Cardiac fibroblast (primary cell): ENCODE results near the gene EIF4EBP3.

Experiments used
- DNase-seq, 2 donors: peaks; one replicate each; pipeline versions ENCODE4 v3.0.0 to v3.0.0-alpha.2; 2010; ENCODE audit warnings: low read depth in 2 of 2
- H3K4me3 ChIP-seq, 2 donors: replicated peaks in 1 of 2; 1 replicate in 1 of 2; 2 replicates in 1 of 2; pipeline ENCODE4 v1.5.1; 2011; ENCODE audit warnings: low read depth in 2 of 2, low read length in 2 of 2, mild to moderate bottlenecking in 2 of 2, moderate library complexity in 1 of 2
- TF ChIP-seq, protein P1 (sequence below): IDR thresholded peaks from one replicate; pipeline ENCODE4 v1.5.1; 2011; ENCODE audit warnings: low read depth, mild to moderate bottlenecking, low read length, inconsistent platforms

EIF4EBP3 gene

GRCh38 chr5:140598836-140599235 lies 51.4 kb downstream of the EIF4EBP3 start:
- DNase-seq, result no peak
- TF ChIP-seq, protein P1, sequence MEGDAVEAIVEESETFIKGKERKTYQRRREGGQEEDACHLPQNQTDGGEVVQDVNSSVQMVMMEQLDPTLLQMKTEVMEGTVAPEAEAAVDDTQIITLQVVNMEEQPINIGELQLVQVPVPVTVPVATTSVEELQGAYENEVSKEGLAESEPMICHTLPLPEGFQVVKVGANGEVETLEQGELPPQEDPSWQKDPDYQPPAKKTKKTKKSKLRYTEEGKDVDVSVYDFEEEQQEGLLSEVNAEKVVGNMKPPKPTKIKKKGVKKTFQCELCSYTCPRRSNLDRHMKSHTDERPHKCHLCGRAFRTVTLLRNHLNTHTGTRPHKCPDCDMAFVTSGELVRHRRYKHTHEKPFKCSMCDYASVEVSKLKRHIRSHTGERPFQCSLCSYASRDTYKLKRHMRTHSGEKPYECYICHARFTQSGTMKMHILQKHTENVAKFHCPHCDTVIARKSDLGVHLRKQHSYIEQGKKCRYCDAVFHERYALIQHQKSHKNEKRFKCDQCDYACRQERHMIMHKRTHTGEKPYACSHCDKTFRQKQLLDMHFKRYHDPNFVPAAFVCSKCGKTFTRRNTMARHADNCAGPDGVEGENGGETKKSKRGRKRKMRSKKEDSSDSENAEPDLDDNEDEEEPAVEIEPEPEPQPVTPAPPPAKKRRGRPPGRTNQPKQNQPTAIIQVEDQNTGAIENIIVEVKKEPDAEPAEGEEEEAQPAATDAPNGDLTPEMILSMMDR, result no peak
- H3K4me3 ChIP-seq, result no peak overlapping the region
